ENCODE data around the gene STARD3NL.

- TF ChIP-seq EP300 (IDR thresholded peaks at IDR 0.05; ENCODE audit: borderline replicate concordance) (no peak), USF1 (IDR thresholded peaks at IDR 0.05) (no peak), RAD21 (IDR thresholded peaks at IDR 0.05; ENCODE audit: low read depth) (peak; percentile 80), YY1 (IDR thresholded peaks at IDR 0.05; ENCODE audit: low read depth) (no peak), CEBPB (IDR thresholded peaks at IDR 0.05) (no peak)
Observed at GRCh38 chr7:38222481-38223096, 44.5 kb downstream of the STARD3NL start.

Measured in Ishikawa (cell line).